GM21367 (cell line): ENCODE measurements around the gene ARF1.
A peak's percentile ranks its signal among the peaks of the same experiment; 100 is the strongest.

Experiments
- ATAC-seq: cut with Tn5 transposase; IDR thresholded peaks from one replicate; pipeline ENCODE4 v1.9.1; 2021; ENCODE audit not compliant: unreplicated experiment

ARF1 gene

GRCh38 chr1:228082214-228082917 lies at the start of gene ARF1:
TSS of gene ARF1 (plus strand) at chr1:228082708. CDS start at chr1:228097115, 14,407 bp downstream.
- ATAC-seq, result peak; percentile 70

- no peak for ATAC-seq
Measured at GRCh38 chr1:228033376-228033775, 49.1 kb upstream of the ARF1 start.

GRCh38 chr1:228034954-228035837 lies 47.3 kb upstream of the ARF1 start:
- no peak for ATAC-seq

DNA sequence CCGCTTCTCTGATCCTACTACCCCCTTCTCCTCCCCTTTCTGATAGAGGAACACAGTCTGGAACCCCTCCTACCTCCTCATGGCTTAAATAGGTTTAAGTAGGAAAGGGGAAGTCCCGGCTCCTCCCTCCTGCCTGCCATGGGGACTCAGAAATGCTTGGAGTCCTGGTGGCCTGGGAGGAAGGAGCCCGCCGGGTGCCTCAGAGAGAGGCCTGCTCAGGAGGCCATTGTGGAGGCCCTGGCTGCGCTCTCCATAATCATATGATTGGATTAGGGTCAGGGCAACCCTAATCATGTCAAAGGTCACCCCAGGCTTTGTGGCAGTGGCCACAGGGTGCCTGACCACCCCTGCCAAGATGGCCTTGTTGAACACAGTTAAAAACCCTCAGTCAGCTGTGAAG lies 46.7 kb upstream of the ARF1 start:
- no peak for ATAC-seq

GRCh38 chr1:228036701-228037231 lies 45.7 kb upstream of the ARF1 start:
- ATAC-seq, result no peak

- ATAC-seq, result peak; percentile 85
Measured at GRCh38 chr1:228037401-228038386, 44.8 kb upstream of the ARF1 start.

DNA sequence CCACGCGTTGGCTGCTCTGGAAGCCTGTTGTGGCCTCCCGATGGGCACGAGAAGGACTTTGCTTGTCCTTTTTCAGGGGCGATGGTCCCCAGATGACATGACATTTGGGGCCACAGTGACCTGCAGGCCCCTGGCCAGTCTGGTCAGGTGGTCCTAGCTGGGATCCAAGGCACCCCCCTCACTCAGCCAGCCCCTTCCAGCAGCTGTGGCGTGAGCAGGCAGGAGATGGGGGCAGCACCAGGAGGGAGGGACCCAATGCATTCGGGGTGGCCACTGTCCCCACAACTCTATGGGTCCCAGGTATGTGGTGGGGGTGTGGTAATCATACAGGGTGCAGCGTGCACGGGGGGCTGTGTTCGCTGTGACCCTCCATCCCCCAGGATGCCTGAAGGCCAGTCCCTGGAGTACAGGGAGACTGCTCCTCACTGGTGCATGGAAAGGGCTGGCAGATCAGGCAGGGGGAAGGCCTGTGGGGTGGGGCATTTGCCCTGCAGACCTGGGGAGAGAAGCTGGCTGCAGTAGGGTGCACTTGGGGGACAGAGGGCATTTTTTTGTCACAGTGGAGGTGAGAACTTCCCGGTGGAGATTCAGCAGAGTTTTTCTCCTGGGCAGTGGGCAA lies 44.0 kb upstream of the ARF1 start:
- no peak for ATAC-seq

GRCh38 chr1:228039006-228039903 lies 43.3 kb upstream of the ARF1 start:
- ATAC-seq, result no peak

GRCh38 chr1:228039986-228040385 lies 42.5 kb upstream of the ARF1 start:
- ATAC-seq, result no peak

DNA sequence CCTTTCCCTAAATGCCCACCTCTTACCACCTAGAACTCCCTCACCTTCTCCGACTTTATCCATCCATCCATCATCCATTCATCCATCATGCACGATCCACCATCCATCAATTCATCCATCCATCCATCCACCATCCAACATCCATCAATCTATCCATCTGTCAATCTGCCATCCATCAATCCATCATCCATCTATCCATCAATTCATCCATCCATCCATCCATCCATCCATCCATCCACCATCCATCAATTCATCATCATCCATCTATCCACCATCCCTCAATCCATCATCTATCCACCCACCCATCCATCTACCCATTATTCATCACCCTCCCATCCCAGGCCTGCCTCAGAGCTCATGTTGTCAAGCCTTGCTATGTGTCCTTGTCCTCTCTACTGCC lies 41.2 kb upstream of the ARF1 start:
- no peak for ATAC-seq

- ATAC-seq, result no peak
Measured at GRCh38 chr1:228042508-228042907, 40.0 kb upstream of the ARF1 start.

GRCh38 chr1:228043281-228043848 lies 39.1 kb upstream of the ARF1 start:
- ATAC-seq, result no peak

DNA sequence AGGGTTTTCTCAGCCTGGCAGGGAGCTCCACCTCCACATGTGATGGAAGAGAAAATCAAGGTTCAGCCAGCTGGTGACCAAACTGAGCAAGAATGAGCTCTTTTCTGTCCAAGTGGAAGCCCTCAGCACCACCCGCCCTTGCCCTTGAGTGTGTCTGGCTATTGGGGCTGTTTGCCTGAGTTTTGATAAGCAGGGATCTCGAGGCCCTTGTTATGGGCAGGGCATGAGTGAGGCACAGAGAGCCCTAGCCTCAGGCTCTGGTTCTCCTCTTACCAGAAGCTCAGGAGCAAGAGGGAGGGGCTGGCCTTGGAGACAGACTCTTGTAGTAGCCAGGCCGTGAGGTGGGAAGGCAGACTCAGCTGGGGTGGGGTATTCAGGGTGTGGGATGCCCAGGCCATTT lies 37.5 kb upstream of the ARF1 start:
- no peak for ATAC-seq

DNA sequence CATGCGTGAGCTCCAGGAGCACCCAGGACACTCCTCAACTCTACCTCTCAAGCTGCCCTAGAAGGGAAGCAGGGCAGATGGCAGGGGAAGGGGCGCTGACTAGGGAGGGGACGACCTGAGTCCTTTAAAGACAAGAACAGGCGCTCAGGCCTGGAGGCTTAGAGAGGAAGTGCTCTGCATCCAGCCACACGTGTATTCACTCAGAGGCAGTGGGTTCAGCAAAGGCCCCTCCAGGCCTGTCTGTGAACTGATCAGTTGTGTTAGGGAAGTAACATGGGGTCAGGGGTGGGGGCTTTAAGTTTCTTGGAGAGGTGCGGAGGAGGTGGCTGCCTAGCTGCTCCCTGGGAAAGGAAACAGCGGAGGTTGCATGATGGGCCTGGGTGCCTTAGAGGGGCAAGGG lies 37.1 kb upstream of the ARF1 start:
- no peak for ATAC-seq

- no peak for ATAC-seq
Measured at GRCh38 chr1:228045871-228046270, 36.6 kb upstream of the ARF1 start.

- no peak for ATAC-seq
Measured at GRCh38 chr1:228046421-228047182, 35.9 kb upstream of the ARF1 start.

DNA sequence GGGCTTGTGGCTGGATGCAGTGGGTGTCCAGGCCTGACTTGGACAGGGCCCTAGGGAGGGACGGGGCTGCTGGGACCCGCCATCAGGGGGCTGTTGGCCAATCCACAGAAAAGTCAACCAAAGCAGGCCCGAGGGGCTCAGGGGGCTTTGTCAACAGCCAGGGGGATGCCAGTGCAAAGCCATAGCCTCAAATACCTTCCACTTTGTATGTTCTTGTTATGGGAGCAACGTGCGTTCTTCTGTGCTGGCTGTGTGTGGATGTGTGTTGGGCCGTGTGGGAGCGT lies 35.4 kb upstream of the ARF1 start:
- ATAC-seq, result no peak

DNA sequence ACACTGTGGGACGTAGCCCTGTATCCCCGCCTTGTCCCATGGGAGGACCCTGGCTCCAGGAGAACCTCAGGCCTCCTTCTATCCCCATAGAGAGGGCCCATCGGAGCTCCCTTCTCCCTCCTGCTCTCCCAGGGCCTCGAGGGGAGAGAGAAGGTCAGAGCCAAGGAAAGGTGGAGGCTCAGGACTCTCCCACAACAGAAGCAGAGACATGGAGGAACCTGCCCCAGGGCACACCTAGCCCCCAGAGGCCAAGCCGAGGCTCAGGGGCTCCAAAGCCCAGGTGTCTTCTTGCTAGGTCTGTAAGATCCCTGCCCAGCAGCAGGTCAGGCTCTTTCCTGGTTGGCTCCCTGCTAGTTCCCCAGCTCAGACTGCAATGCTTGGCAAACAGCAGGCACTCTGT lies 34.4 kb upstream of the ARF1 start:
- ATAC-seq, result no peak
